NCI-H2196 (cell line): ENCODE measurements around the gene GLT8D1.
"Not testable (repeated sequence)": the region's sequence is repeated elsewhere in the genome, so short reads cannot be mapped to it uniquely, and the experiment has no call there.

Experiments
- DNase-seq: peaks from one replicate; lab custom pipeline; 2025; ENCODE audit not compliant: unreplicated experiment; lab: John Stamatoyannopoulos, UW

GLT8D1 gene

GRCh38 chr3:52683611-52684010 is 22.0 kb downstream of the GLT8D1 start:
- no peak for DNase-seq

- DNase-seq = peak; percentile 6
These were observed 23.6 kb downstream of the GLT8D1 start for GRCh38 chr3:52682016-52682415.

GRCh38 chr3:52681596-52681995 is 24.0 kb downstream of the GLT8D1 start:
- no peak for DNase-seq

GRCh38 chr3:52679811-52680210 is 25.8 kb downstream of the GLT8D1 start:
- no peak for DNase-seq

- DNase-seq = no peak
These were observed 26.4 kb downstream of the GLT8D1 start for GRCh38 chr3:52679199-52679538.

- no peak for DNase-seq
These were observed 27.1 kb downstream of the GLT8D1 start for GRCh38 chr3:52678265-52679198.

DNA sequence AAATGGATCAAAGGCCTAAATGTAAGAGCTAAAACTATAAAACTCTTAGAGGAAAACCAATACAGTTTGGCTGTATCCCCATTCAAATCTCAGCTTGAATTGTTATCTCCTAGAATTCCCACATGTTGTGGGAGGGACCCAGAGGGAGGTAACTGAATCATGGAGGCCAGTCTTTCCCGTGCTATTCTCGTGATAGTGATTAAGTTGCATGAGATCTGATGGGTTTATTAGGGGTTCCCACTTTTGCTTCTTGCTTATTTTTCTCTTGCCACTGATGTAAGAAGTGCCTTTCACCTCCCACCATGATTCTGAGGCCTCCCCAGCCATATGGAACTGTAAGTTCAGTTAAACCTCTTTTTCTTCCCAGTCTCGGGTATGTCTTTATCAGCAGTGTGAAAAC is 29.4 kb downstream of the GLT8D1 start:
- DNase-seq = not testable (repeated sequence)

DNA sequence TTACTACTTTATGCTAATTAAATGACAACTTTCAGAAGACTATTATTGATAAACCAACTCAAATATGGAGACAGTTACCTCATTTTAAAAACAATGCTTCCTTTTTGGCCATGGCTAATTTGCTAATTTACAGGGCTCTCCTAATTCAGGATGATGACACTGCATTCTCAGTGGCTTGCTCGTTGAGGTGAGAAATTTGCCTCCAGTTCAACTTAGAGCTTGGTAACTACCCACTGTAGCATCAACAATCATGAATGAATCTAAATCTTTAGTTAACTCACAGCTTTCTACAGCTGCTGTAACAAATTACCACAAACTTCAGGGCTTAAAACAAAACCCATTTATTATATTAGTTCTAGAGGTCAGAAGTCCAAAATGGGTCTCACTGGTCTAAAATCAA is 33.9 kb downstream of the GLT8D1 start:
- no peak for DNase-seq

DNA sequence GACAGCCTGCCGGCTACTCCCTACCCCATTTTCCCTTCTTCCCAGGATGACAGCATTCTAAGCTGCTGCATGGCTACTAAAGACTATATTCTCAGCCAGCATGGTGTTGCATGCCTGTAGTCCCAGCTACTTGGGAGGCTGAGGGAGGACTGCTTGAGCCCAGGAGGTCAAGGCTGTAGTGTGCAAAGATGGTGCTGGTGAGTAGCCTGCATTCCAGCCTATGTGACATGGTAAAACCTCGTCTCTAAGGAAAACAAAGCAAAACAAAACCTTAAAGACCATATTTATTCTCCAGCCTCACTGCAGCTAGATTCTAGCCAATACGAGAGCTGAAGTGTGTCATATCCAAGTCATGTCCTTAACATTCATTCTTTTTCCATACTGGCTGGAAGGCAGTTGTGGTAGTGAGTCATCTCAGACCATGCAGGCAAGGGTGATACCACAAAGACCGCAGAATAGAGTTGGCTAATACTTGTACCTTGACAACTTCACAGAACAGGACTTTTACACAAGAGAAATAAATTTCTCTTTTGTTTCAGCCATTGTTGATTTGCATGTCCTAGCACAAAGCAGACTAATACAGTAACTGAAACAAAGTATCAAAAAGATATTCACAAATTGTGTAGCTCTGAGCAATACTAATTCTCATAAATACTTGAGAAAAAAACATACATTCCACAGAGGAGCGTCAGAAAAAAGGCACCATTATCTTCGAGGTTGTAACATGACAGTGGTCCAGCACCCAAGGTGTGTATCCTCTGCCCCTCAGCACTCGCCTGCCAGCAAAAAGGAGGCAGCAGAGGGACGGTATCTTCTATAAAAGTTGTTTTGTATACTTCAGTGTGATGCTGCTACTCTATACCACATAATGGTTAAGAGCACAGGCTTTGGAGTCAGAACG is 34.7 kb downstream of the GLT8D1 start:
- DNase-seq = no peak

DNA sequence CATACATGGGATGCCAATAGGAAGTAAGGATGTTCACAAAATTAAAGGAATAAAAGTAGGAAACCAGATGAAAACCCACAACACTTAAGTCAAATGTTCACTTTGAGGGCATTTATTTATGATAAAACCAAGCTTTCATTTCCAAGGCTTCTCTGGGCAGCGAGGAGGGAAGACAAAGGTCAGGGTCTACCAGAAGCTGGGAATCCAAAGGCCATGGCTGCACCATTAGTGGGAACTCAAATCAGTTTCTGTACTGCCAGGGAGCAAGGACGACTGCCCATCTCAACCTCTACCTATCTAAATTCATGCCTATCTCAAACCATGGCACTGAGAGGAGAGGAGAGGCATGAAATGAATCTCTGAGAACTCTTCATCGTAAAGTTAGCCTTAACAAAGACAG is 42.5 kb downstream of the GLT8D1 start:
- no peak for DNase-seq

- DNase-seq = no peak
These were observed 45.5 kb downstream of the GLT8D1 start for GRCh38 chr3:52660046-52660445.

DNA sequence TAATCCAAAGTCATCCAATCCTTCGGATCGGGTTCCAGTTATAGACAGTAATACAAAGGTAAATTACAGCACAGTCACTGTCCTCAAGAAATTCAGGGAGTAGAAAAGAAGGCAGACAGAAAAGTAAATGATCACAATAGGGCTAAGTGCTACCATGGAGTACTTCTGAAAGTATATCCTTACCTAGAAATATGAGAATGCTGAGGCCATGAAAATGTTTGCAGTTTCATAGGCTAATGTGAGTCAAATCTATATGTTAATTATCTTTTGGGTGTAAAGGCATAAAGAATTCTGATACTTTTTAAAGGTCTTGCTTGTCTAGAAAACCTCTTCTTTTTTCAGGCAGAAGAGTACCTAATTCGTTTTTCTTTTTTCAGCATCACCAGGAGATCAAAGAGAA is 49.7 kb downstream of the GLT8D1 start:
- DNase-seq = no peak

- DNase-seq = no peak
These were observed 54.0 kb downstream of the GLT8D1 start for GRCh38 chr3:52651592-52651991.

- no peak for DNase-seq
These were observed 55.2 kb downstream of the GLT8D1 start for GRCh38 chr3:52650439-52650838.

DNA sequence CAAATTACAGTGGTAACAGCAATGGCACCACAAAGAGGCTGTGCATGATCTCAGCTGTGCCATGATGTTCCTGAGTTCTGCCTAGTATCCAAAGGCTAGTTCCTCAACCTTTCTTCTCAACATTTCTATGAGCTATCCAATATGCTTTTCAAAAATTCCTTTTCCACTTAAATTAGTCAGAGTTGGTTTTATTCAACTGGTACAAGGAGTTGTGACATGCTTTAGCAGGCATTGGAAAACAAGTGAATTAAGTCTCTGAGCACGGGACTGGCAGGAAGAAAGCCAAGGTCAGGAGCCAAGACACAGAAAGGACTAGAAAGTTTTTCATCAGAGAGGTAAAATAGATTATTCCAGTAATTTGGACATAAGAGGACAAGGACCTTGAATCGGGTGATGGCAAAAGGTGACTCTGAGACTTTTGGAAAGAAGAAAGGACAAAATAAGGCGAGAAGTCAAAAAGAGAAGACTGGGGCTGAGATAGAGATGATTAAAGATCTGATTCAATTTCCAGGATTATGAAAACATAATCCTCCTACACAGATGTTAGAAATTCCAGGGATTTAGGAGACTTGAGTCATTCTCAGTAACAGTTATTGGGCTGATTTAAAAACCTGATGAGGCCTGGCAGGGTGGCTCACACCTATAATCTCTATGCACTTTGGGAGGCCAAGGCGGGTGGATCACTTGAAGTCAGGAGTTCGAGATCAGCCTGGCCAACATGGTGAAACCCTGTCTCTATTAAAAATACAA is 56.0 kb downstream of the GLT8D1 start:
- DNase-seq = no peak

- DNase-seq = no peak
These were observed 60.0 kb downstream of the GLT8D1 start for GRCh38 chr3:52645549-52645948.
